GF-D8 (cell line): ENCODE results near the gene PCSK5.
"Not testable (repeated sequence)": the region's sequence is repeated elsewhere in the genome, so short reads cannot be mapped to it uniquely, and the experiment has no call there.

Experiments
- DNase-seq: peaks from one replicate; lab custom pipeline; 2025; lab: John Stamatoyannopoulos, UW

The PCSK5 gene

GRCh38 chr9:75889977-75890471, 449 bp upstream of the PCSK5 start:
- DNase-seq: no peak

GRCh38 chr9:75891277-75891741, 836 bp downstream of the PCSK5 start:
- no peak for DNase-seq

DNA sequence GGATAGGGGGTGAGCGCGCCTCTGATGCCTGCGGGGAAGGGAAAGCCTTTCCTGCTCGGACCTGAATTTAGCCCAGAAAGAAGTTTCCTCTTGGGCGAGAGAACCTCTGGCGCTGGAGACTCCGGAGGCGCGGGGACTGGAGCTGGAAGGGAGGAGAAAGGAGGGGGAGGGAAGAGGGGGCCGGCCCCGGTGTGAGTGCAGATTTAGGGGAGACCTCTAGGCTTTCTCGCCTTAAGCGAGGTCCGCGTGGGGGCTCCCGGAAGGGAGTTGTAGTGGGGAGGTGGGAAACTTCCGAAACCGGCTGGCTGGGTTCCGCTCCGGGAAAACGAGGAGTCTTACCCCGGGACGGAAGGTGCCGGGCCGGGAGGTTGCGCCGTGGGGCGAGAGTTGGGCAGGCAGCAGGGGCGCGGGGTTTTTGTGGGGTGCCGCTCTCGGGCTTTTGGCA, 1.3 kb downstream of the PCSK5 start:
- DNase-seq: no peak

GRCh38 chr9:75892216-75892911, 1.9 kb downstream of the PCSK5 start:
- DNase-seq: no peak

DNA sequence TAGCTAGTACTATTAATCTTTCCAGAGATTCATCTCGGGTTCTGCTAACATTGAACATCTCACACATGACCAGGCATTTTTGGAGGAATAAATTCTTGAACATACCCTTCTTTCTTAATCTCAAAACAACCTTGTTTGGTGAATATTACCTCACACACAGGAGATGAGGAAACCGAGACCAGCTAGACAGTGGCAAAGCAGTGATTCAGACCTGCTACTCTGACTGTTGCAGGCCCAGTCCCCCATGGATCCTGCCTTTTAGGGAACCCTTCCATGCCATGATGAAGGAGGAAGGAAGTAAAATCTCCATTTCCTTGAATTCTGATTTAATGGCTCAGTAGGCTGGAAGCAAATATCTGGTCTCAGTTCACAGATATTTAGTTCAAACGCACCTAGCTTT, 2.6 kb downstream of the PCSK5 start:
- no peak for DNase-seq

GRCh38 chr9:75894566-75894965, 4.1 kb downstream of the PCSK5 start:
- DNase-seq: no peak

DNA sequence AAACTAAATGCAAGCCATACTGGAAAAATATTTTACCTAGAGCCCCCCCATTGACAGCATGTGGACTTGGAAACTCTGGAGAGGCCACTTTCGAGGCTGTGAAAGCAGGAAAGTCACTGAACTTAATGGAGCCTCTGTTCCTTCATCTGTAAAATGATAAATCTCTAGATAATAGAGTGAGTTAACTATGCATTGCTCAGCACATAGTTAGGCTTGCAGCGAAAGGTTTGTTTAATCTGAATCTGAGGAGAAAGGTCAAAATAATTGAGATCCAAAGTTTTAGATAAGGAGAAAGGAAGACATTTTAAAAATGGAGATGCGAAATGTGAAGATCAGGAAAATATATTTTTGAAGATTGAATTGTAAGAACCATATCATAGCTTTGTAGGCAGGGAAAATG, 4.6 kb downstream of the PCSK5 start:
- DNase-seq: no peak

DNA sequence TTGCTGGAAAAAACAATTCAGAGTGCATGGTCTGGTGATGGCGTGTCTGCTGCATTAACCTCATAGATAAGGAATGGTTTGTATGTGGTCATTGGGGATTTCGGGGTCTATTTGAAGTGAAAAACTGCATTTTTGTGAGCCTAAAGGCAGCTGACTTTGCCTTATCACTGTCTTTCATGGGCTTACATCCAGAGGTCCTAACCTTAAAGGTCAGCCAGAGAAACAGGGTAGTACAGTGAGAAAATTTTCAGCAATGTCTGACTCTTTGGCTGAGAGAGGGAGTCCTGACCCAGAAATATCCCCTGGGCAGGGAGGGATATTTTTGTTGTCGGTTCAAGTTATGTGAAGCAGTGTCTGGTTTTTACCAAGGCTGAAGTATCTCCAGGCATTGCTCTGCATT, 5.7 kb downstream of the PCSK5 start:
- no peak for DNase-seq

GRCh38 chr9:75900893-75901524, 10.5 kb downstream of the PCSK5 start:
- DNase-seq: not testable (repeated sequence)

- DNase-seq: no peak
Measured at GRCh38 chr9:75903785-75904360, 13.4 kb downstream of the PCSK5 start.

GRCh38 chr9:75904364-75904763, 13.9 kb downstream of the PCSK5 start:
- no peak for DNase-seq

GRCh38 chr9:75906531-75906930, 16.1 kb downstream of the PCSK5 start:
- no peak for DNase-seq

GRCh38 chr9:75907329-75907728, 16.9 kb downstream of the PCSK5 start:
- no peak for DNase-seq

DNA sequence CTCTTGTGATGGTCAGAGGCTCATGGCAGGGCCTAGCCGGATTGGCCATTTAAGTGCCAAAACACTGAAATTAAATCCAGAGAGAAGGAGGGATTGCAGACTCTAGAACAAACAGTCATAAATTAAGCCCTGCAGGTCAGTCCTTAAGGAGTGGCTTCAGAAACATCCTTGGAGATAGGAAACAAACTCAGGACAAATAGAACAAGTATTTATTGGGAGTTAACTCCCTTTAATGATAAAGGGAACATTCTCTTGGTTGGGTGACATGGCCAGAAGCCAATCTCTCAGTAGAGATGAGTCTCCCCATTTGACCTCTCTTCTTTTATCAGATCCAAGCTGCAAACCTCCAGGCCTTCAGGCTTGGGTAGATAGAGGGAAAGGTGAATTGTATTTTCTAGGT, 17.4 kb downstream of the PCSK5 start:
- DNase-seq: no peak

GRCh38 chr9:75909776-75910175, 19.3 kb downstream of the PCSK5 start:
- no peak for DNase-seq

- DNase-seq: no peak
Measured at GRCh38 chr9:75910731-75911130, 20.3 kb downstream of the PCSK5 start.

- no peak for DNase-seq
Measured at GRCh38 chr9:75911390-75911789, 20.9 kb downstream of the PCSK5 start.

DNA sequence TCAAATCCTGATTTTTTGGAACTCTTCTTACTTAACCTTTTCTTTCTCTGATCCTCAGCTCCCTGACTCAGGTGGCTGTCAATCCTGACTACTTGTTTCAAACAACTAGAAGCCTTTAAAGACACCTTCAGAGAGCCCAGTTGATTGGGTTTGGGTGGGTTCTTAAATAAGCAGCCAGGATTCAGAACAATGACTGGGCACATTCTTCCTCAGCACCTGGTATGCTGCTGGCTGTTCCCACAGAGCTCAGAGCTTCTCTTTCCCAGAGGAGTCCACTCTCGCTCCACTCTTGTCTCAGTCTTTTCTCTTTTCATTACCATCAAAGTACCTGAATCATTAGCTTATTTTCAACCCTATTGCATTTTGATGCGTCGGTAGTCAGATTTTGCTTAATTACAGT, 22.5 kb downstream of the PCSK5 start:
- DNase-seq: no peak

GRCh38 chr9:75914002-75914401, 23.5 kb downstream of the PCSK5 start:
- no peak for DNase-seq

- no peak for DNase-seq
Measured at GRCh38 chr9:75914883-75915452, 24.5 kb downstream of the PCSK5 start.

DNA sequence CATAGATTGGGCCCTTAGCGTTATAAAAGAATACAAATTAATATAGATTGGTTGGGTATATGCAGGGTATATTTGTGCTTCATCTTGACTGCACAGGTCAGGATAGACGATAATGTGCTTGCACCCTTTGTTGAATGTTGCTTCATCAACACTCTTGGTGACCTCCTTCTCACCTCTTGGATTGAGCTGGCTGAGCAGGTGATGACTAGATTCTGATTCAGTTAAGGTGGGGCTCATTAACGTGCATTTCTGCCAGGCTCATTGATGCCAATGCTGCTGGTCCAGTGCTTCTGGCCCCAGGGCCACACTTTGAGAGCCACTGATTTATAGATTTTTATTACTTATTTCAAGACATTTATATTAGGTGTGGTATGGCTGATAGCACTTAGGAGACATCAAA, 27.7 kb downstream of the PCSK5 start:
- no peak for DNase-seq

GRCh38 chr9:75918909-75919308, 28.4 kb downstream of the PCSK5 start:
- no peak for DNase-seq
